ENCODE data around the gene NEK2. TPM values are rescaled to one million over a fixed set of nuclear protein-coding genes. Genes with fewer than 3 reads are reported as not detected.
A peak's percentile ranks its signal among the peaks of the same experiment; 100 is the strongest.
"Not testable (repeated sequence)": the region's sequence is repeated elsewhere in the genome, so short reads cannot be mapped to it uniquely, and the experiment has no call there.

Gene NEK2
- total RNA-seq, 1 donor from 2014 or later: 28.0 TPM

DNA sequence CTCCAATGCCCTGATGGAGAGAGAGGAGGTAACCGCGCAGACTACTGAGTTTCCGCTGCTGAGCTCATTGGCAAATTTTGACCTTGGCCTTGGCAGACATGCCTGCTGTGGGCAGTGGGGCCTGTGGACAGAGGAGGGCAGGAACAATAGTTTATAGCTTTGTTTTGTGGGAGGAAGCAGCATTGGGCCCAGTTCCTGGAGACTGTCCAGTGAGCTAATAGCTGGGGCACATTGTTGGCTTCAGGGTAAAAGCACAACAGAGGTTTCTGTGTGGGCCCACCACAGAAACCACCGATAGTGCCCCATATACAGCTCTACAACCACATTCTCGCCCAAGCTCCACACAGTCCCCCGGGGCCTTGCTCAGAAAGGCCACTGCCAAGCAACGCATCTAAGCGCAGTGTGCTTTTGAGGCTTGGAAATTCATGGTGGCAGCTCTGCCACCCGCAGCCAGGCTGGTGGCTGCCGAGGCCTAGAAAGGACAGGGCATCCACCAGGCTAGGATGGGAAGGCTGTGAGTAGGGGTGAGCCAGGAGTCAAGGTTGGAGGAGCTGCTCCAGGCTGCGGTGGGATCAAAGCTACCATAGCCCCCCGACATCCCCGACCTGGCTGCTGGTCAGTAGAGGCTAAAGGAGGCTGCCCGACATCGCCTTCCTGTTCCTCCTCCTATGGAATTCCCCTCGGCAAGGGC lies 43.2 kb downstream of the NEK2 start:
- TF ChIP-seq, protein P1, sequence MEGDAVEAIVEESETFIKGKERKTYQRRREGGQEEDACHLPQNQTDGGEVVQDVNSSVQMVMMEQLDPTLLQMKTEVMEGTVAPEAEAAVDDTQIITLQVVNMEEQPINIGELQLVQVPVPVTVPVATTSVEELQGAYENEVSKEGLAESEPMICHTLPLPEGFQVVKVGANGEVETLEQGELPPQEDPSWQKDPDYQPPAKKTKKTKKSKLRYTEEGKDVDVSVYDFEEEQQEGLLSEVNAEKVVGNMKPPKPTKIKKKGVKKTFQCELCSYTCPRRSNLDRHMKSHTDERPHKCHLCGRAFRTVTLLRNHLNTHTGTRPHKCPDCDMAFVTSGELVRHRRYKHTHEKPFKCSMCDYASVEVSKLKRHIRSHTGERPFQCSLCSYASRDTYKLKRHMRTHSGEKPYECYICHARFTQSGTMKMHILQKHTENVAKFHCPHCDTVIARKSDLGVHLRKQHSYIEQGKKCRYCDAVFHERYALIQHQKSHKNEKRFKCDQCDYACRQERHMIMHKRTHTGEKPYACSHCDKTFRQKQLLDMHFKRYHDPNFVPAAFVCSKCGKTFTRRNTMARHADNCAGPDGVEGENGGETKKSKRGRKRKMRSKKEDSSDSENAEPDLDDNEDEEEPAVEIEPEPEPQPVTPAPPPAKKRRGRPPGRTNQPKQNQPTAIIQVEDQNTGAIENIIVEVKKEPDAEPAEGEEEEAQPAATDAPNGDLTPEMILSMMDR (conservative IDR thresholded peaks at IDR 0.05; ENCODE audit: low read depth, low read length): no peak
- no peak overlapping the region for H3K4me3 ChIP-seq (ENCODE audit: low read depth, low read length)
- DNase-seq (ENCODE audit: low read depth): no peak

- no peak for DNase-seq (ENCODE audit: low read depth)
- H3K4me3 ChIP-seq (ENCODE audit: low read depth, low read length): no peak overlapping the region
- TF ChIP-seq, protein P1 (conservative IDR thresholded peaks at IDR 0.05; ENCODE audit: low read depth, low read length): no peak
Measured at GRCh38 chr1:211631168-211631567, 44.3 kb downstream of the NEK2 start.

DNA sequence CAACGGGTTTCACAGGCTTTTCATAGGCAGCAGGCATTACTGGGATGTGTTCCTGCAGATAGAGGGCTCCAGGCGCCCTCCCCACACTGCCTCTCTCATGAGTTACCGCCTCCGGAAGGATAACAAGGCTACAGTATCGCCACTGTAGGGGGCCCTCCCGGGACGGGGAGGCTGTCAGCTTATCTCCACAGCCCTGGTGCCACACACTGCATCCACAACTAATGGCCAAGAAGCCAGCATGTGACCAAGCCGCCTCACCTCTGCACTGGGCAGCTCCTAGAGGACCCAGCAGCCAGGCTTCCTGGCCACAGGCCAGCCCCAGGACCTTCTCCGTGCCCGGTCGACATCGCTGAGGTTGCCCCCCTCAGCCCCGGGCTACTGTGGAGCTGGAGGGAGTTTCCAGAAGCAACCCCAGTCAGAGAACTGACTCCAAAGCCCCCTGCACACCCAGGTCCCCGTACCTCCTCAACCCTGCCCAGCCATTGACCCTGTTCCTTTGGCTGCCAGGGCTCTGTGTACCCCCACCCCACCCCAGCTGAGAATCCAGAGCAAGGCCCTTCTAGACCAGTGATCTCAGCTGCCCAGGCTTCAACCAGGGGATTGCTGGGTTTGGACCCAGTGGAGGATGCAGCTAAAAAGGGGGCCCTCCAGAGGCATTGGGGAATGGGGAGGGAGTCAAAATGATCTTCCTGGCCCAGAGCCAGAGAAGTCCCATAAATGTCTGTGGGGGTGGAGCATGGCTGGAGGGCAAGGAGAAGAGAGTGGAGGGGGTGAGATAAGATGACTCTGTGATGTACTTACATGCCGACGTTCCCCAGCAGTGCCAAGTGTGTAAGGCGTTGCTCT lies 45.0 kb downstream of the NEK2 start:
- no peak overlapping the region for H3K4me3 ChIP-seq (ENCODE audit: low read depth, low read length)
- TF ChIP-seq, protein P1 (conservative IDR thresholded peaks at IDR 0.05; ENCODE audit: low read depth, low read length): no peak
- no peak for DNase-seq (ENCODE audit: low read depth)

DNA sequence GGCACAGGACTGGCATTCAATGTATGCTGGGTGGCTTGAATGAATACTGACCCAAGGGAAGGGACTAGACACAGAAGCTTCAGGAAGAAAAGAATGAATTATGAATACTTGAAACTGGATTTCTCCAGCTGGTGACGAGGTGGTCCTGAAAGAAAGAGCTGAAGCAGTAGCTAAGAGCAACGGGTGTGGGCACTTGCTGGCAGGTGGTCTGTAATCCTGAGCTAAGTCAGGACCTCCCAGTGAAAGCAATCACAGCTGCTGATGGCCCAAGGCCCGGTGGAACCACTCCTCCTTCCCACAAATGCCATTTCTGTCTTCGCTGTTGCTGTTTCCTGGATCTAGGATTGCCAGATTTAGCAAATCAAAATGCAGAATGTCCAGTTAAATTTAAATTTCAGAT lies 47.0 kb downstream of the NEK2 start:
- TF ChIP-seq, protein P1 (conservative IDR thresholded peaks at IDR 0.05; ENCODE audit: low read depth, low read length): no peak
- no peak for DNase-seq (ENCODE audit: low read depth)
- no peak overlapping the region for H3K4me3 ChIP-seq (ENCODE audit: low read depth, low read length)

DNA sequence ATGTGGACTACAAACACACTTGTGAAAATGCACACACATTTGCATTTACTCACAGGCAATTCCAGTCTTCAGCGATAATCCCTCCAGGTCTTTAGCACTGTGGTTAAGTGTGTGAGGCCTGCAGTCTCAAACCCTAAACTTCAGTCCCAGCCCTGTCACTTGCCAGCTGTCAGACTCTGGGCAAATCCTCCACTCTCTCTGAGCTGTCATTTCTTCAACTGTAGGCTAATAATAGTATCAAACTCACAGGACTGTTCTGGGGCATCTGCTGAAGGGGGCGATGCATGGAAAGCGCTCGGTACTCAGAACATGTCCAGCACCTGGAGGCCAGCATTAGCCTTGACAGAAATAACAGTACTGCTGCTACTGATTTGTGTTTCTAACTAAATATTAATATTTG lies 48.2 kb downstream of the NEK2 start:
- no peak overlapping the region for H3K4me3 ChIP-seq (ENCODE audit: low read depth, low read length)
- DNase-seq (ENCODE audit: low read depth): no peak
- TF ChIP-seq, protein P1 (conservative IDR thresholded peaks at IDR 0.05; ENCODE audit: low read depth, low read length): no peak

- not testable (repeated sequence) for DNase-seq (ENCODE audit: low read depth); H3K4me3 ChIP-seq (ENCODE audit: low read depth, low read length)
Measured at GRCh38 chr1:211625866-211626265, 49.6 kb downstream of the NEK2 start.

DNA sequence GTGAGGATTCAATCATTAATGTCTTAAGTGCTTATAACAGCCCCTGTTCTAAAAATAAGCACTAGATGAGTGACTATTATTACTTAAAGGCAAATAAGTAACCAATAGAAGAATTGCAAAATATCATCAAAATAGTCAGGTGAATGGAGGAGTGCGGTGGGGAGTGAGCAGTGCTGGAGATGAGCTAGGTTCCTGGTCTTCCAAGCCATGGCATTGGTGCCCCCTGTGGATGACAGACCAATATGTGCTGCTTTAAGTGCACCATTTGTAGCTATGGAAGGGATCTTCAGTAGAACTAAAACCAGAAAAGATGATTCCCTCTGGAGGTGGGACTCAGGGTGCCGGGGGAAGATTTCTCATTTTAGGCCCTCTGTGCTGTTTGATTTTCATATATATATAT lies 50.4 kb downstream of the NEK2 start:
- no peak overlapping the region for H3K4me3 ChIP-seq (ENCODE audit: low read depth, low read length)
- TF ChIP-seq, protein P1 (conservative IDR thresholded peaks at IDR 0.05; ENCODE audit: low read depth, low read length): peak; percentile 58
- no peak for DNase-seq (ENCODE audit: low read depth)
